Stimulated activated naive CD4-positive, alpha-beta T cell (primary cell): Measurements from ENCODE around the gene FADS2.

ENCODE experiments used
- DNase-seq, 6 experiments: peaks; one replicate each; lab custom pipeline; 2025; lab: John Stamatoyannopoulos, UW

FADS2 gene

GRCh38 chr11:61905801-61906521 lies 77.9 kb downstream of the FADS2 start:
- DNase-seq: no peak

DNA sequence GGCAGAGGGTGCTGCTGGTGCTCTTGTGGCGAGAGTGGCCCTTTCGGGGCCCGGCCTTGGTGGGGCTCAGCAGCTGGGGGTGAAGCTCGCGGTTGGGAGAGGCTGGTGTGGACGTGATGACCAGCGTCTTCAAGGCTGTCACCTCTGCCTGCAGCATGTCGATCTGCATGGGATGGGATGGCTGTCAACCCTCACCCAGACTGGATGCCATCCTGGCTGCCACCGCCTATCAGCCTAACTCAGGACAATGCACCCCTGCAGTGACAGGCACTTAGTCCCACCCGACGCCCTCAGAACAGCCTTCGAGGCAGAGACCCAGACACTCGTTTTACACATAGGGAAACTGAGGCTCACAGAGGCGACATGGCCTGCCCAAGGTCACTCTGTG lies 78.4 kb downstream of the FADS2 start:
- DNase-seq: no peak

DNA sequence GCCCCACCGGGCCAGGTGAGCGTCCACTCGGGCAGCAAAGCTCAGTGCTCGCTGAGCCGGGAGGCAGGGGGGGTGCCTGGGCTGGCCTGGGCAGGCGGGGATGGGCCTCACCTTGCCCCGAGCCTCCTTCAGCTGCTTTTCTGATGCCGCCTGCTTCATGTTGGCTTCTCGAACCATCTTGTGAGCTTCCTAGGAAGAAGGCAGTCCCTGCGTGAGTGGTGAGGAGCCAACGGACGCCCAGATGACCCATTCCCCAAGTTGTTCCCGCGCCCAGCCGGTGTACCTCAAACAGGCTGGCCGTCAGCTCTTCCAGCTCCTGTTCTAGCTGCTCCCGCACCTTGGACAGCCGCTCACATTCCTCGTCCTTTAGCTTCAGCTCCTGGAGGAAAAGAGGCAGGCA lies 79.2 kb downstream of the FADS2 start:
- DNase-seq: no peak

- no peak for DNase-seq
Observed at GRCh38 chr11:61907871-61908729, 80.0 kb downstream of the FADS2 start.

DNA sequence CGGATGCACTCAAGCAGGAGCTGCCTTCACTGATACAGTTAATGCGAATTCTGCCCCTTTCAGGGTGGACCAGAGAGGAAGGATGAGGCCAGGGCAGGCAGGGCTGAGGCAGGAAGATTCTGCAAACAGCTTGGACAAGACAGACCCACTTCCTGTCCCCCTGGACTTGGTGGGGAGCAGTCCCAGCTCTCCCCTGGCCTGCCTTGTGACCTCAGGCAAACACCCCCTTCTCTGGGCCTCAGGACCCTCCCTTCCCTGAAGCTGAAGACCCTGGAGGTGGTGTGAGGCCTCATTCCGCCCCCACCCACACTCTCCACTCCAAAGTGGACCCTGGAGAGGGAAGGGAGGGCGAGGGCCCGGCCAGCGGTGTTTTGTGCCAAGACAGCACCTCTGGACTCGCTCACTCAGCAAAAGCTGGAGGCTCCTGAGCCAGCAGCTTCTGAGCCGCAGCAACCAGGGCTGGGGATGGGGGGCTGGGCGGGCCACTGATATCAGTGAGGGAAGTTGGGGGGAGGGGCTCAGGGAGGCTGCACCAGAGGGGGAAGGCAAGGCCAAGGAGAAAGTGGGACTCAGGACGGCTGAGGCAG lies 80.7 kb downstream of the FADS2 start:
- no peak for DNase-seq

DNA sequence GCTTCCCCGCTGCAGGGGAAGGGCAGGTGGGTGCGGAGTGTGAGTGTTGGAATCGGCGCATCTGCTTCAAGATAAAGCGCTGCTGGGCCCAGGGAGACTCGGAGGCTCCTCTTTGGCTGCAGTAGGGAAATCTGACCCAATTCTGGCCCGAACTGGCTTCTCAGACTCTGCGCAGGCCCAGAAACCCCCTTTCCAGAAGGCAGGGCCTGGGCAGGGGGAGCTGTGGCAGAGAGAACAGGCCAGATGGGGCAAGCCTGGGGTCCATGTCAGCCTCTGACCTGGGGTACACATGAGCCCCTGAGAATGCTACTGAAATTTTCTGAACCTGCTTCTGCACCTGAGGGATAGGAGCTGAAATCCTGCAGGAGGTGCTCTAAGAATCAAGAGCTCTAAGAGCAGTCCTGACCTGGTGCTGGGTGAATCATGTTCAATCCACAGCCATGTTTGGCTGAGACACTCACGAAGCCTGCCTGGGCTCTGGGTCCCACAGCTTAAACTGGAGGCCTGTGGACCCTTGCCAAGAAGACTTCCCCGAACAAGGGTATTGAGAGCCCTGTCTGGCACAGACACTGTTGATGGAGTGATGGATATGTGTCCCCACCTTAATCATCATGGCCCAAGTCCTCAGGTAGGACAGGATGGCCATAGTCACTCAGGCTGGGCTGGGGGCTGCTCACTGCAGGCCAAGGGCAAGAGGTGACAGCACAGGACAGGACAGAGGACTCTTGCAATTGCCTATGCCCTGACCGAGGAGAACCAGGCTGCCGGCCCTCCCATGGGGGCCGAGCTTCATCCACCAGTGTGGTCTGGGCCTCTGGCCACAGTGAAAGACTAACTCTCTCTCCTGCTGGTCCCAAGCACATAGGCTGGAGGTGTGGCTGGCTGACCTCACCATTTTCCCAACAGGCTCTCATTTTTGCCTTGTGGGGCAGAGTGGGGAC lies 82.4 kb downstream of the FADS2 start:
- DNase-seq: no peak

DNA sequence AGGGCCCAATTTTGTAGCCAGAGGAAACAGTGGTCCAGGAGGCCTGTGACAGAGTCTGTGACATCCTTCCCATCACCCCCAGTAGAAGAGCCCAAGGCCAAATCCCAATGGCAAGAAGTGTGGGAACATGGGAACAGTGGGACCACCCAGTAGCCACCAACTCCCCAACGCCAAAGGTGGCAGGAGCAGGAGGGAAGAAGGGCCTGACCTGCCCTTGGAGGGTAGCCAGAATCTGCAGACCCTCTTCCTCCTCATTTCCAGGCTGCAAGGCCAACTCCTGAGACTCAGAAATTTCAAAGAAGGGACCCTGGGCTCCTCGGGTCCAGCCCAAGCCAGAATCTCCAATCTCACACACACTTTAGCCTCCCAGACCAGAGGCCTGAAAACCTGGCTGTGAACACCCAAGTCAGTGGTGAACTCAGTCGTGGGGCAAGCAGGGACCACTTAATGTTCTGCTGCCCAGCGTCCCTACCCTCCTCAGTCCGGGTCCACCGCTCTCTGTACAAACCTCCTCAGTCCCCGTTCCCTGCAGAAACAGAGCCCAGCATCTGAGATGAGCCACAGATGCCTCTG lies 83.1 kb downstream of the FADS2 start:
- DNase-seq: no peak

DNA sequence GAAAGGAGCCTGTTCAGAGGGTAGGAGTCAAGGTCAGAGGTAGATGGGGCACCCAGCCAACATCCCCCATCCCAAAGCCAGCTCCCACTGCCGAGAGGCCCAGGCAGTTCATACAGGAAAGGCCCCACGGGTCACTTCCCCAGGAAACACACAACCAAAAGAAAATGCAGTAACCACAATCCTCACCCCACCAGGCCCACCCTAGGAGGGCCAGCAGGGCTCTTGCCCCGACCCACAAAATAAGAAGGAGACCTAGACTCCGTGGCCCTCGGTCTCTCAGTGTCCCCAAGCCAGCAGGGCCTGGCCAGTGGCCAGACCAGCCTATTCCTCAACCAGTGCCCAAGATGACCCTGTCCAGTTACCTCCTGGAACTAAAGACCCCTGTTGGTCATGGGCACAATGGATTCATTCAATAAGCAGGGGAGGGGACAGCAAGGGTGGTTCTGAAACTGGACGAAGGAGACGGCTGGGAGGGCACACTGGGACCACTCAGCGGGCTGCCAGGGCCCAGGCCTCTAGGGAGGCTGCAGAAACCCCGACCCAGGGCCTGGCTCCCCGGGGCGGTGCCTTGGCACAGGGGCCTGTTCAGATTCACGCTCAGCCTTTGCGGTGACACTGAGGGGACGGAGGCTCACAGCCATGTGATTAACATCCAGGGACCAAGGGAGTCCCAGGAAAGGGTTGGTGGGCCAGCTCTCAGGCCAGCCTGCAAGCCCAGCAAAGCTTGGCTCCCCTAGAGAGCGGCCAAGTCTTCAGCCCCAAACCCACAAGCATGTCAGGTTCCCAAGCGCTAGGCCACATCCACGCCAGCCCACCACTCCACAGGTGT lies 83.8 kb downstream of the FADS2 start:
- no peak for DNase-seq

GRCh38 chr11:61912530-61912898 lies 84.4 kb downstream of the FADS2 start:
- DNase-seq: no peak

DNA sequence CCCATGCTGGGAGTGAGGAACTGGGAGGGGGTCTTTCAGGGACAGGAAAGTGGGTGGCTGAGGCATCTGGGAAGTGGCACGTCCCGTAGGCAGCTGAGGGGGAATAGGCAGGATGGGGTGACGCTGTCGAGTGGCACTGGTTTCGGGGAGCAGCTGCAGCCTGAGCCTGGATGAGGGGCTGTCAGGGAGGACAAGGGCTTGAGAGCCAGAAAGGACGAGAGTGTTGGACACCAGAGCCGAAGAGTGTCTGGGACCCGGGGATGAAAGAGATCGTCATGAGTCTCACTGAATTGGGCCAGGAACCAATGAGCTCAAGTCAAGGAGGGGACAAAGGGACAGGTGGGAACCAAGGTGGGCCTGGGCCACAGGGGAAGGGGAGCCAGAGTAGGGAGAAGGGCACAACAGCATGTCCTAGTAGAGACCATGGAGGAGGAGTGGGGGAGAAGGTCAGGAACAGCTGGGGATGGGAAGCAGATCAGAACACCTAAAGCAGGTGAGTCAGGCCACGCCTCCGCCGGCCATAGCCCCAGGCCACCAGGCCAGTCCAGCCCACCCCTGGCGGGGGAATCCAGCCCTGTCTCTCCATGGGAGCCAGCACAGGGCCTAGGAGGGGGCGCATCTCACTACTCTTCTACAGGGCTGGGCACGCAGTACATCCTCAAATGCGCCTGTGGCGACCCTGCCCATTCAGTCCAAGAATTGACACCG lies 85.0 kb downstream of the FADS2 start:
- DNase-seq: no peak

- DNase-seq: no peak
Observed at GRCh38 chr11:61913699-61914395, 85.7 kb downstream of the FADS2 start.

GRCh38 chr11:61914471-61915171 lies 86.5 kb downstream of the FADS2 start:
- DNase-seq: no peak

GRCh38 chr11:61916737-61917333 lies 88.7 kb downstream of the FADS2 start:
- DNase-seq: no peak
